Measurements from ENCODE around the gene SNRPD1.
A peak's percentile ranks its signal among the peaks of the same experiment; 100 is the strongest.
"Not testable (repeated sequence)": the region's sequence is repeated elsewhere in the genome, so short reads cannot be mapped to it uniquely, and the experiment has no call there.

Gene SNRPD1

DNA sequence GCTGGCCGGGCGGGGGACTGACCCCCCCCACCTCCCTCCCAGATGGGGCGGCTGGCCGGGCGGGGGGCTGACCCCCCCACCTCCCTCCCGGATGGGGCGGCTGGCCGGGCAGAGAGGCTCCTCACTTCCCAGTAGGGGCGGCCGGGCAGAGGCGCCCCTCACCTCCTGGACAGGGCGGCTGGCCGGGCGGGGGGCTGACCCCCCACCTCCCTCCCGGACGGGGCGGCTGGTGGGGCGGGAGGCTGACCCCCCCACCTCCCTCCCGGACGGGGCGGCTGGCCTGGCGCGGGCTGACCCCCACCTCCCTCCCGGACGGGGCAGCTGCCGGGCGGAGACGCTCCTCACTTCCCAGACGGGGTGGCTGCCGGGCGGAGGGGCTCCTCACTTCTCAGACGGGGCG lies 19.8 kb upstream of the SNRPD1 start:
- not testable (repeated sequence) for H4K12ac ChIP-seq (ENCODE audit: low read depth, low read length); H3K79me1 ChIP-seq (ENCODE audit: low read length); H2AFZ ChIP-seq (ENCODE audit: insufficient read depth, low read length, poor library complexity); H4K91ac ChIP-seq (ENCODE audit: low read depth, low read length); H3K23ac ChIP-seq (ENCODE audit: low read length); H3K27me3 ChIP-seq (ENCODE audit: insufficient read depth, low read length); H3K14ac ChIP-seq (ENCODE audit: low read length); H2BK12ac ChIP-seq (ENCODE audit: low read length); H2BK5ac ChIP-seq (ENCODE audit: low read depth, low read length, poor library complexity); DNase-seq; H3K4me2 ChIP-seq (ENCODE audit: low read length); H2BK120ac ChIP-seq (ENCODE audit: insufficient read depth, low read length, poor library complexity); H3K9ac ChIP-seq (ENCODE audit: low read length); H3K27ac ChIP-seq (ENCODE audit: low read depth, low read length); H3K4me3 ChIP-seq (ENCODE audit: low read depth, low read length); H3K79me2 ChIP-seq (ENCODE audit: control insufficient read depth, insufficient read depth, low read length, poor library complexity); H3K18ac ChIP-seq (ENCODE audit: low read length); H3K4me1 ChIP-seq (ENCODE audit: control insufficient read depth in 1 of 2, insufficient read depth in 2 of 2, low read length in 2 of 2); H3K36me3 ChIP-seq (ENCODE audit: control insufficient read depth in 1 of 2, insufficient read depth in 2 of 2, low read length in 2 of 2); H3K4ac ChIP-seq (ENCODE audit: low read depth, low read length); H4K8ac ChIP-seq (ENCODE audit: low read depth, low read length); H2AK5ac ChIP-seq (ENCODE audit: low read length); H3K9me3 ChIP-seq (ENCODE audit: insufficient read depth, low read depth, low read length)
- WGBS (ENCODE audit: extremely low coverage, insufficient coverage, insufficient read length), result no CpG with 5 or more reads among the region's 33 CpGs

- Histone ChIP-seq H2AK5ac (ENCODE audit: low read length) (no peak overlapping the region), H3K36me3 (ENCODE audit: control insufficient read depth in 1 of 2, insufficient read depth in 2 of 2, low read length in 2 of 2) (peaks cover 1 to 4% of the 10 kb centered on the region in 2 experiments), H2BK120ac (ENCODE audit: insufficient read depth, low read length, poor library complexity) (no peak overlapping the region), H3K4me2 (ENCODE audit: low read length) (no peak overlapping the region), H4K12ac (ENCODE audit: low read depth, low read length) (no peak overlapping the region), H3K23ac (ENCODE audit: low read length) (no peak overlapping the region), H3K9me3 (ENCODE audit: insufficient read depth, low read depth, low read length) (no peaks in the 10 kb centered on the region), H3K4ac (ENCODE audit: low read depth, low read length) (peak overlapping the region; percentile 90), H3K14ac (ENCODE audit: low read length) (no peak overlapping the region), H4K91ac (ENCODE audit: low read depth, low read length) (no peak overlapping the region), H3K79me1 (ENCODE audit: low read length) (no peaks in the 10 kb centered on the region), H2BK12ac (ENCODE audit: low read length) (no peak overlapping the region), H2BK5ac (ENCODE audit: low read depth, low read length, poor library complexity) (no peak overlapping the region), H2AFZ (ENCODE audit: insufficient read depth, low read length, poor library complexity) (no peak overlapping the region), H3K18ac (ENCODE audit: low read length) (no peak overlapping the region), H3K4me3 (ENCODE audit: low read depth, low read length) (no peak overlapping the region), H4K8ac (ENCODE audit: low read depth, low read length) (no peak overlapping the region), H3K79me2 (ENCODE audit: control insufficient read depth, insufficient read depth, low read length, poor library complexity) (peaks cover 1% of the 10 kb centered on the region), H3K4me1 (ENCODE audit: control insufficient read depth in 1 of 2, insufficient read depth in 2 of 2, low read length in 2 of 2) (no peaks in the 10 kb centered on the region), H3K27ac (ENCODE audit: low read depth, low read length) (no peak overlapping the region), H3K9ac (ENCODE audit: low read length) (no peak overlapping the region), H3K27me3 (ENCODE audit: insufficient read depth, low read length) (no peaks in the 10 kb centered on the region)
- no CpG with 5 or more reads among the region's 7 CpGs for WGBS (ENCODE audit: extremely low coverage, insufficient coverage, insufficient read length)
- DNase-seq, result no peak
These were observed 18.4 kb upstream of the SNRPD1 start for GRCh38 chr18:21593540-21594257.

DNA sequence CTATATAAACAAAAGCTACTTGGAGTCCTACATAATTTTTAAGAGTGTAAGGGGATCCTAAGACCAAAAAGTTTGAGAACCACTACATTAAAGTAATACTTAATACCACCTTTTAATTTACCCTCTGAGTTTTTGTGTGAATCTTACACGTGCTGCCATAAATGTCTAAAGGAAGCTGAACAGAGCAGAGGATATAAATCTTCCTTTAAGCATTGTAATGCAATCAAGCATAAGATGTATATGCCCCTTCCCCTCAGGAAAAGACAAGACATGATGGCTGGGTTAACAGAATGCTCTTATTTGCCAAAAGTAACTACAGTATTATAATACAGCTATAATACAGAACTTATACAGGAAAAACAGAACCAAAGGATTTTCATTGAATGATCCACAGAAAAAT lies 14.5 kb upstream of the SNRPD1 start:
- Histone ChIP-seq H3K27ac (ENCODE audit: low read depth, low read length) (no peak overlapping the region), H3K4me1 (ENCODE audit: control insufficient read depth in 1 of 2, insufficient read depth in 2 of 2, low read length in 2 of 2) (peaks cover 3% of the 10 kb centered on the region in 2 experiments), H3K79me2 (ENCODE audit: control insufficient read depth, insufficient read depth, low read length, poor library complexity) (peaks cover 12% of the 10 kb centered on the region), H2AFZ (ENCODE audit: insufficient read depth, low read length, poor library complexity) (no peak overlapping the region), H3K4me2 (ENCODE audit: low read length) (no peak overlapping the region), H4K12ac (ENCODE audit: low read depth, low read length) (no peak overlapping the region), H3K4ac (ENCODE audit: low read depth, low read length) (no peak overlapping the region), H2BK12ac (ENCODE audit: low read length) (no peak overlapping the region), H4K8ac (ENCODE audit: low read depth, low read length) (no peak overlapping the region), H3K4me3 (ENCODE audit: low read depth, low read length) (no peak overlapping the region), H3K9me3 (ENCODE audit: insufficient read depth, low read depth, low read length) (peaks cover 2% of the 10 kb centered on the region), H3K18ac (ENCODE audit: low read length) (no peak overlapping the region), H2AK5ac (ENCODE audit: low read length) (no peak overlapping the region), H2BK120ac (ENCODE audit: insufficient read depth, low read length, poor library complexity) (no peak overlapping the region), H3K9ac (ENCODE audit: low read length) (no peak overlapping the region), H3K14ac (ENCODE audit: low read length) (no peak overlapping the region), H3K36me3 (ENCODE audit: control insufficient read depth in 1 of 2, insufficient read depth in 2 of 2, low read length in 2 of 2) (peaks cover 0 to 4% of the 10 kb centered on the region in 2 experiments), H4K91ac (ENCODE audit: low read depth, low read length) (no peak overlapping the region), H3K23ac (ENCODE audit: low read length) (no peak overlapping the region), H2BK5ac (ENCODE audit: low read depth, low read length, poor library complexity) (no peak overlapping the region), H3K27me3 (ENCODE audit: insufficient read depth, low read length) (no peaks in the 10 kb centered on the region), H3K79me1 (ENCODE audit: low read length) (peaks cover 13% of the 10 kb centered on the region)
- WGBS (ENCODE audit: extremely low coverage, insufficient coverage, insufficient read length), result no CpG with 5 or more reads among the region's 1 CpG
- DNase-seq, result no peak

DNA sequence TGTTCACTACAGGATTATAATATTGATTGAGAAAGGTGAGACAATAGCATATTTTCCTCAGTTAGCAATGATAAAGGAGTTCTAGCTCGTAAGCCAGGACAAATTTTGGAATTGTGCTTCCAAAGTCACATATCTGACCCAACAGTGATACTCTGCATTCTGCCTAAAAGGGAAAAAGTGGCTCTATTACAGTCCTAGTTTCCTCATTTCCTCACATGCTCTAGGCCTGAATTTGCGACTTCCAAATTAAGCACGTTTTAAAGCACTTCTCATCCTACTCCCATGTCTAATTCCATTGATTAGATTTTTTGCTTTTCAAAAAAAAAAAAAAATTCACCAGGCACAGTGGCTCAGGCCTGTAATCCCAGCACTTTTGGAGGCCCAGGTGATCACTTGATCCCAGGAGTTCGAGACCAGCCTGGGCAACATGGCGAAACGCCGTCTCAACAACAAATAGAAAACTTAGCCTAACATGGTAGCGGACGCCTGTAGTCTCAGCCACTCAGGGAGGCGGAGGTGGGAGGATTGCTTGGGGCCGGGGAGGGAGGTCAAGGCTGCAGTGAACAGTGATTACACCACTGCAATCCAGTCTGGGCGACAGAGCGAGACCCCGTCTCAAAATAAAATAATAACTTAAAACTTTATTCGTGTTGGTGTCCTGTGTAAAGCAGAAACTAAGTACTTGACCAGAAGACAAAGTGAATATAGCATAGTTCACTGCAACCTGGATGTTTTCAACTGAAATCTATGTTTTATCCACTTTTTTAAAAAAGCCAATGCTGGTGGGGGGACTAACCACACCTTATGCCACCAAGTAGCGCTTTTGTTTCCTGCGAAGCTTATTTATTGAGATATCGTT lies 13.2 kb upstream of the SNRPD1 start:
- Histone ChIP-seq H3K4me2 (ENCODE audit: low read length) (peak overlapping the region; percentile 92), H4K8ac (ENCODE audit: low read depth, low read length) (no peak overlapping the region), H2AK5ac (ENCODE audit: low read length) (no peak overlapping the region), H3K79me2 (ENCODE audit: control insufficient read depth, insufficient read depth, low read length, poor library complexity) (peaks cover 12% of the 10 kb centered on the region), H3K9ac (ENCODE audit: low read length) (peak overlapping the region; percentile 75), H3K4me3 (ENCODE audit: low read depth, low read length) (peak overlapping the region; percentile 5), H2BK12ac (ENCODE audit: low read length) (no peak overlapping the region), H2AFZ (ENCODE audit: insufficient read depth, low read length, poor library complexity) (no peak overlapping the region), H2BK120ac (ENCODE audit: insufficient read depth, low read length, poor library complexity) (no peak overlapping the region), H2BK5ac (ENCODE audit: low read depth, low read length, poor library complexity) (no peak overlapping the region), H3K9me3 (ENCODE audit: insufficient read depth, low read depth, low read length) (peaks cover 2% of the 10 kb centered on the region), H3K14ac (ENCODE audit: low read length) (no peak overlapping the region), H4K12ac (ENCODE audit: low read depth, low read length) (no peak overlapping the region), H3K4me1 (ENCODE audit: control insufficient read depth in 1 of 2, insufficient read depth in 2 of 2, low read length in 2 of 2) (peaks cover 3% of the 10 kb centered on the region in 2 experiments), H3K4ac (ENCODE audit: low read depth, low read length) (peak overlapping the region; percentile 72), H4K91ac (ENCODE audit: low read depth, low read length) (no peak overlapping the region), H3K27me3 (ENCODE audit: insufficient read depth, low read length) (no peaks in the 10 kb centered on the region), H3K23ac (ENCODE audit: low read length) (no peak overlapping the region), H3K79me1 (ENCODE audit: low read length) (peaks cover 13% of the 10 kb centered on the region), H3K36me3 (ENCODE audit: control insufficient read depth in 1 of 2, insufficient read depth in 2 of 2, low read length in 2 of 2) (peaks cover 0 to 1% of the 10 kb centered on the region in 2 experiments), H3K27ac (ENCODE audit: low read depth, low read length) (peak overlapping the region; percentile 93), H3K18ac (ENCODE audit: low read length) (no peak overlapping the region)
- WGBS (ENCODE audit: extremely low coverage, insufficient coverage, insufficient read length), result no CpG with 5 or more reads among the region's 18 CpGs
- peak; percentile 10 to 36 for DNase-seq

All from trophoblast cell (in vitro differentiated cells and primary cell).